BE2C (cell line): ENCODE data around the gene IRAK1.

Source experiments
- DNase-seq: peaks from one replicate; pipeline ENCODE4 v3.0.0-alpha.2; 2020
- H3K27me3 ChIP-seq: fragments of 250-450 bp; sonication (Bioruptor Pico); 2 replicates; pipeline ENCODE4 v1.5.1; 2020; ENCODE audit warnings: mild to moderate bottlenecking
- H3K36me3 ChIP-seq: fragments of 250-450 bp; sonication (Bioruptor Pico); 2 replicates; pipeline ENCODE4 v1.5.1; 2020; ENCODE audit warnings: mild to moderate bottlenecking
- H3K4me1 ChIP-seq: fragments of 250-450 bp; sonication (Bioruptor Pico); 2 replicates; pipeline ENCODE4 v1.5.1; 2020
- H3K4me3 ChIP-seq: 2 replicates; pipeline ENCODE4 v1.5.1; 2011; ENCODE audit warnings: low read depth, low read length
- H3K9me3 ChIP-seq: fragments of 250-450 bp; sonication (Bioruptor Pico); 2 replicates; pipeline ENCODE4 v1.5.1; 2020
- CTCF ChIP-seq: IDR thresholded peaks from 2 replicates; pipeline ENCODE4 v1.5.1; 2012; ENCODE audit warnings: mild to moderate bottlenecking, low read depth, low read length

Gene IRAK1

DNA sequence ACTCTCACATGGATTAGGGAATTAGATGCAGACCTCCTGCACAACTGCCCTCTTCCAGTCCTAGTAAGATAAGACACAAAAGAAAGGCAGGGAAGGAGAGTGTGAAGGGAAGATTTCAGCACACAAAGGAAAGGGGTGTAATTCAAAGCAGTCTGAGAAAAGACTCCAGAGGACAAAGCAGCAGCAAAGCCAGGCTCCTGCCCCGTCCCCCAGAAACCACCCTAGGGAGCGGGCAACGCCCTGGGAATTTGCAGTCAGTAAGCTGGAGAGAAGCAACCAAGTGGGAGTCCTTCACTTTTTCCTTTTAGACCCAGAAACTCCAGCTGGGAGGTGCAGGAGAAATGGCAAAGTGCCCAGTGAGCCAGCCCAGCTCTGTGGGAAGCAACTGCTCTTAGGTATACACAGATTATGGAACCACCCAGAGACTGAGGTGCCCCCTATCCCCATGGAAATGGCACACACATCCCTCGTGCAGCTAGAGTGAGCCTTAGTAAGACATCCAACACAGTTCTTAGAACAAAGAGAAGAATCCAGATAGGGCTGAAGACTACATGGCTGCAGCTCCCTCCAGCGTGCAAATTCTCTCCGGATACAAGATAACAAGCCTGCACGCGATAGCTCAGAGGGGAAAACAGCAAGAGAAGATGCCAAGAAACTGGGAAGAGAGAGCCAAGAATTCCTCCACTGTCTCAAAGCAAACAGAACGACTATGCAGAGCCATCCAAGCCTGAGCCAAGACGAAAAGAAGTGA lies 26.5 kb upstream of the IRAK1 start:
- Histone ChIP-seq H3K9me3 (no peaks in the 10 kb centered on the region), H3K4me3 (no peak overlapping the region), H3K36me3 (no peaks in the 10 kb centered on the region), H3K27me3 (no peaks in the 10 kb centered on the region), H3K4me1 (peaks cover 7% of the 10 kb centered on the region)
- peak; percentile 25 for DNase-seq
- TF ChIP-seq CTCF: peak; percentile 18; the same call in 1 of the 2 replicates

- Histone ChIP-seq H3K4me1 (peaks cover 7% of the 10 kb centered on the region), H3K4me3 (no peak overlapping the region), H3K9me3 (no peaks in the 10 kb centered on the region), H3K27me3 (no peaks in the 10 kb centered on the region), H3K36me3 (no peaks in the 10 kb centered on the region)
- no peak for TF ChIP-seq CTCF
- no peak for DNase-seq
Measured at GRCh38 chrX:154044091-154044490, 24.4 kb upstream of the IRAK1 start.

DNA sequence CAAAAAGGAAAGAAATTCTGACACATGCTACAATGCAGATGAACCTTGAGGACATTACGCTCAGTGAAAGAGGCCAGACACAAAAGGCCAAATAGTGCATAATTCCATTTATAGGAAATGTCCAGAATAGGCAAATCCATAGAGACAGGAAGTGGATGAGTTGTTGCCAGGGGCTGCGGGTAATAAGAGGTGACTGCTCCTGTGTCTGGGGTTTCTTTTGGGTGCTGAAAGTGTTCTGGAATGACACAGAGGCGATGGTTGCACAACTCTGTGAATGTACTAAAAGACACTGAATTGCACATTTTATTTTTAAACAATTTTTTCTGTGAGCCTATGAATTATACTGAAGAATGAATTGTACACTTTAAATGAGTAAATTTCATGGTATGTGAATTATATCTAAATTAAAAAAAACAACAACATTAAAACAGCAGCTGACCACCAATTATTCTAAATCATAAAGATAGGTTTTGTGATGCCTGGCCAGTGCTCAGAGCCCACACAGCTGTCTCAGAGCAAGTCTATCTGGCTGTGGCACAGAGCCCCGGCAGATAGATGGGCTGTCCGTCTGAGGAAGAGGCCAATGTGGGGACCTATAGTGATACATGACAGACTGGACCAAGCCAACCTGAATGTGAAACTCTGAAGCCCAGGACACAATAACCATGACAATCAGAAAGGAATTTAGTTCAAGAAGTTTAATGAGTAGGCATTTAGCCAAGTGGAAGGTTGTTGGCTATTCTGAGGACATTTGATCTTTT lies 23.5 kb upstream of the IRAK1 start:
- Histone ChIP-seq H3K9me3 (no peaks in the 10 kb centered on the region), H3K4me3 (no peak overlapping the region), H3K27me3 (no peaks in the 10 kb centered on the region), H3K36me3 (no peaks in the 10 kb centered on the region), H3K4me1 (peaks cover 7% of the 10 kb centered on the region)
- no peak for TF ChIP-seq CTCF
- no peak for DNase-seq

DNA sequence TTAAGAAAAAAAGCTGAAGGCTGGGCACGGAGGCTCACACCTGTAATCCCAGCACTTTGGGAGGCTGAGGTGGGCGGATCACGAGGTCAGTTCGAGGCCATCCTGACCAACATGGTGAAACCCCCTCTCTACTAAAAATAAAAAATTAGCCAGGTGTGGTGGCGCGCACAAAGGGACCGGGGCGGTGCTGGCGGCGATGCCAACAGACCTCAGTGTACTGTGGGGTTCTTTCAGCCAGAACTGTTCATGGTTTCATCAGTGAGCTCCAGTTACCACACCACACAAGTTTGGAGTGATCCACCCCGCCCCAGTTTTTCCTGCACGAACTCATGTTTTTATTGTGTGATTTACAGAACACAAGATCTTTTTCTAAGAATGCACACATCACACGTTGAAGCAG lies 21.2 kb upstream of the IRAK1 start:
- no peaks in the 10 kb centered on the region for H3K9me3 ChIP-seq
- no peaks in the 10 kb centered on the region for H3K4me1 ChIP-seq
- TF ChIP-seq CTCF: no peak
- H3K27me3 ChIP-seq: no peaks in the 10 kb centered on the region
- no peak for DNase-seq
- H3K36me3 ChIP-seq: no peaks in the 10 kb centered on the region
- H3K4me3 ChIP-seq: no peak overlapping the region

DNA sequence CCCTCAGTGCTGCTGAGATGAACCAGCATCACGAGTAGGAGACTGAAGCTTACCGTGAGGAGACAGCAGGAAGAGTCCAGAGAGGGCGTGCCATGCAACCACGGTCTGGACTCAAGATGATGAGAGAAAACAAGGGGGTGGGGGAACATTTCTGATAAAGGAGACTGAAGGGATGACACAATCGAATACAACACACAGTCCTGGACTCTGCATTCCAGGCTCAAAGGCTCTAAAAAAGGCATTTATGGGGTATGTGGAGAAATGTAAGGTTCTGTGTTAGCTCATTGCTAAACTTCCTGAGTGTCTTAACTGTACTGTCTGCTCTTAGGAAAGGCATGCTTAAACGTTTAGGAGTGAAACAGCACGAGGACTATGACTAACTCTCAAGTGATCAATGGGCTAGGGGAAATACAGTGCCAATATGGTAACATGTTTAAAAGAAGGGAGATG lies 20.6 kb upstream of the IRAK1 start:
- Histone ChIP-seq H3K27me3 (no peaks in the 10 kb centered on the region), H3K9me3 (no peaks in the 10 kb centered on the region), H3K36me3 (no peaks in the 10 kb centered on the region), H3K4me1 (no peaks in the 10 kb centered on the region), H3K4me3 (no peak overlapping the region)
- no peak for DNase-seq
- no peak for TF ChIP-seq CTCF

GRCh38 chrX:154039577-154039976 lies 19.9 kb upstream of the IRAK1 start:
- no peaks in the 10 kb centered on the region for H3K36me3 ChIP-seq
- no peaks in the 10 kb centered on the region for H3K27me3 ChIP-seq
- H3K4me1 ChIP-seq: no peaks in the 10 kb centered on the region
- TF ChIP-seq CTCF: no peak
- no peaks in the 10 kb centered on the region for H3K9me3 ChIP-seq
- no peak overlapping the region for H3K4me3 ChIP-seq
- no peak for DNase-seq
